Measurements from ENCODE around the gene MRPS16.
A peak's percentile ranks its signal among the peaks of the same experiment; 100 is the strongest.

MRPS16 gene

GRCh38 chr10:73252445-73253224 is at the start of gene MRPS16:
MRPS16 (minus strand) TSS chr10:73252644; CDS start chr10:73252482, 162 bp downstream.
- peak; percentile 98 for DNase-seq

- no peak for DNase-seq
These were observed 44.5 kb upstream of the MRPS16 start for GRCh38 chr10:73296946-73297345.

- DNase-seq = no peak
These were observed 41.0 kb upstream of the MRPS16 start for GRCh38 chr10:73293461-73293860.

- no peak for DNase-seq
These were observed 37.5 kb upstream of the MRPS16 start for GRCh38 chr10:73289958-73290357.

GRCh38 chr10:73287441-73287840 is 35.0 kb upstream of the MRPS16 start:
- no peak for DNase-seq

GRCh38 chr10:73281097-73281496 is 28.7 kb upstream of the MRPS16 start:
- DNase-seq = no peak

GRCh38 chr10:73264423-73264822 is 12.0 kb upstream of the MRPS16 start:
- DNase-seq = no peak

GRCh38 chr10:73263693-73264347 is 11.4 kb upstream of the MRPS16 start:
- peak; percentile 58 for DNase-seq

GRCh38 chr10:73262880-73263555 is 10.6 kb upstream of the MRPS16 start:
- DNase-seq = no peak

- peak; percentile 89 for DNase-seq
These were observed 9.8 kb upstream of the MRPS16 start for GRCh38 chr10:73262105-73262730.

- DNase-seq = no peak
These were observed 9.0 kb upstream of the MRPS16 start for GRCh38 chr10:73261362-73261995.

GRCh38 chr10:73258612-73259011 is 6.2 kb upstream of the MRPS16 start:
- DNase-seq = peak; percentile 34

GRCh38 chr10:73253225-73253555 is 746 bp upstream of the MRPS16 start:
- peak; percentile 56 for DNase-seq

GRCh38 chr10:73251683-73252444 is 580 bp downstream of the MRPS16 start:
- peak; percentile 52 for DNase-seq

GRCh38 chr10:73248259-73248724 is 4.2 kb downstream of the MRPS16 start:
- no peak for DNase-seq

GRCh38 chr10:73247509-73248258 is 4.8 kb downstream of the MRPS16 start:
- DNase-seq = peak; percentile 43

- DNase-seq = peak; percentile 98
These were observed 5.6 kb downstream of the MRPS16 start, which contains the start of gene DNAJC9 for GRCh38 chr10:73246646-73247508. DNAJC9 (minus strand) TSS chr10:73247255; CDS start chr10:73247189, 66 bp downstream.

- no peak for DNase-seq
These were observed 6.2 kb downstream of the MRPS16 start for GRCh38 chr10:73246322-73246645.

- DNase-seq = no peak
These were observed 7.5 kb downstream of the MRPS16 start for GRCh38 chr10:73244866-73245477.

GRCh38 chr10:73239908-73240307 is 12.5 kb downstream of the MRPS16 start:
- DNase-seq = no peak
